Fibroblast of the aortic adventitia (primary cell): ENCODE results near the gene RREB1. TPM values are rescaled to one million over a fixed set of nuclear protein-coding genes. Genes with fewer than 3 reads are reported as not detected.
"Not testable (repeated sequence)": the region's sequence is repeated elsewhere in the genome, so short reads cannot be mapped to it uniquely, and the experiment has no call there.

Experiments used
- DNase-seq: peaks from one replicate; pipeline ENCODE4 v3.0.0-alpha.2; 2010; ENCODE audit warnings: low read depth
- H3K4me3 ChIP-seq: 2 replicates; pipeline ENCODE4 v1.5.1; 2011; ENCODE audit warnings: low read depth, mild to moderate bottlenecking, control low read depth, low read length, moderate library complexity
- CTCF ChIP-seq: IDR thresholded peaks from 2 replicates; pipeline ENCODE4 v1.5.1; 2011; ENCODE audit warnings: mild to moderate bottlenecking, low read length, control low read depth, inconsistent platforms; ENCODE audit not compliant: insufficient read depth
- total RNA-seq: library from RNA; depleted of rRNA; stranded (reverse); fragments of >200 nt; gene quantifications from 2 replicates; pipeline ENCODE4 v1.2.3, GENCODE V29; 2012; ENCODE audit warnings: low replicate concordance

The RREB1 gene
- total RNA-seq, 1 donor: 17.6 TPM

- peak; percentile 35 for DNase-seq
- no peak overlapping the region for H3K4me3 ChIP-seq
Observed at GRCh38 chr6:7155871-7156579, 48.3 kb downstream of the RREB1 start.

GRCh38 chr6:7156643-7157278 is 49.0 kb downstream of the RREB1 start:
- TF ChIP-seq CTCF: no peak
- peak; percentile 86 for DNase-seq
- no peak overlapping the region for H3K4me3 ChIP-seq

More at GRCh38 chr6:7155871-7156579, 48.3 kb downstream of the RREB1 start:
- TF ChIP-seq CTCF: no peak

GRCh38 chr6:7157307-7157706 is 49.5 kb downstream of the RREB1 start:
- not testable (repeated sequence) for DNase-seq, H3K4me3 ChIP-seq

- TF ChIP-seq CTCF: no peak
- peak; percentile 28 for DNase-seq
- no peak overlapping the region for H3K4me3 ChIP-seq
Observed at GRCh38 chr6:7157752-7158616, 50.2 kb downstream of the RREB1 start.

GRCh38 chr6:7159790-7160525 is 52.2 kb downstream of the RREB1 start:
- DNase-seq: no peak
- H3K4me3 ChIP-seq: no peak overlapping the region
- no peak for TF ChIP-seq CTCF

- H3K4me3 ChIP-seq: no peak overlapping the region
- no peak for DNase-seq
- no peak for TF ChIP-seq CTCF
Observed at GRCh38 chr6:7161253-7161623, 53.5 kb downstream of the RREB1 start.

GRCh38 chr6:7161845-7162244 is 54.1 kb downstream of the RREB1 start:
- H3K4me3 ChIP-seq: no peak overlapping the region
- TF ChIP-seq CTCF: no peak
- DNase-seq: no peak
